Left ventricle myocardium superior (tissue), 1 donor: ENCODE data around the gene C10orf88. TPM values are rescaled to one million over a fixed set of nuclear protein-coding genes. Genes with fewer than 3 reads are reported as not detected.

Experiments used
- ATAC-seq: fragments of 200-7000 bp; cut with Tn5 transposase; one replicate; pipeline ENCODE4 v1.9.1; 2020; ENCODE audit warnings: mild to moderate bottlenecking, moderate library complexity
- DNase-seq: peaks from one replicate; pipeline ENCODE4 v3.0.0-alpha.2; 2020
- intact Hi-C: fragments of 100-400 bp; cut with micrococcal nuclease; formaldehyde crosslinking; loops from one replicate; pipeline ENCODE4 v1.11.0; 2022
- long read RNA-seq: library from polyadenylated mRNA; unstranded; transcript quantifications from one replicate; pipeline ENCODE4 v2.0.0, GENCODE V29; 2021
- total RNA-seq: library from RNA; stranded (reverse); fragmentation: NEBNext Ultra II Directional; extraction: Animal tissue kit (Norgen Biotek cat#: 25700); gene quantifications from one replicate; pipeline ENCODE4 v1.2.1, GENCODE V29; 2021
- donor health status: DM: no; HTN: yes; CAD: no; lungs with severe emphysema.

C10orf88 gene, protein sequence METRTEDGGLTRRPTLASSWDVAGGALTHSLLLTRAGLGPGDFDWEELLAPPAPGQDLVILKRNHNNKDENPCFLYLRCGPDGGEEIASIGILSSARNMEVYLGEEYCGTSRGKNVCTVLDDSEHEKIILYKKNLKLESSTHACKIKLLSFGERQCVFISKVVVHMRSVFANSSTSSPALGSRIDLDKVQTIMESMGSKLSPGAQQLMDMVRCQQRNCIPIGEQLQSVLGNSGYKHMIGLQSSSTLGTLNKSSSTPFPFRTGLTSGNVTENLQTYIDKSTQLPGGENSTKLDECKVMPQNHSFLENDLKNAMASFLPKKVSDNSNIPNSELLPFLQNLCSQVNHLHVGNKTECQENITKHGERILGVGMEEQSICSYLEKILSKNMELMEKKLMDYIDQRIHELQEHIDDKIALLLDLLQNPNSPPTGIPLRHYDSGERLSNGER
- 5.0 TPM for total RNA-seq
- long read RNA-seq, transcript C10orf88-204 (6 exons, 2,482 nt) = major isoform, 11 of 16 reads
- long read RNA-seq, partial matches to known transcripts = 4 of 16 reads
- long read RNA-seq, other reads (novel, unspliced or antisense) = 0 of 16 reads

DNA sequence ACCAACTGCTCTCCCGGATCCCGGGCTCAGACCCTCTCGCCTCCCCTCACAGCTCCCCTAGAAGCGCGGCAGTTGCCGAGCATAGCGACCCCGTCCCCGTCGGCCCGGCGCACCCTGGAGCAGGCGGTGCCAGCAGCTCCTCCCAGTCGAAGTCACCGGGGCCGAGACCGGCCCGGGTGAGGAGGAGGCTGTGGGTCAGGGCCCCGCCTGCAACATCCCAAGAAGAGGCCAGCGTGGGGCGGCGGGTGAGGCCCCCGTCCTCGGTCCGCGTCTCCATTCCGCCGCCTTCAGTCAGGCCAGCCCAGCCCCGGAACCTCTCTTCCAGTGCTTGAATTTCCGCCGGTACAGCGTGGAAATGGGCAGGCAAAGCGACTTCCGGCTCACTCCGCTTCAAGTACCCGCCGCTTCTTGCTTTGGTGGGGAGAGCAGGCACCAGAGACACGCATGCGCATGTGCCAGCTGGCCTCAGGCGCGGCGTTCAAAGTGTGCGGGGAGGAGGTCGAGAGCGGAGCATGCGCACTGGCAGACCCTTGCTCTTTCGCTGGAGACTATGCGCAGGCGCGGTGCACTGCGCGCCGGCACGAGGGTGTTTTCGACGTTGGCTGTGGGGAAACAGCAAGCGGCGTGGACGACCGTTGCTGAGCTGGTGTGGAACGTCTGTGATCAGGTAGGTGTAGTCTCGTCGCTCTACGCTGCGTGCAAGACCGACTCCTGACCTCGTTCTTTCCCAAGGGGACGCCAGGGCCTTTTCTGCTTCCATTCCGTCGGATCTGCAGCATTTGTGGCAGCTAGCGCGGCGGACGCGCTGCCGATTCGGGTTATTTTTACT, at the start of gene C10orf88:
TSS of gene C10orf88 (minus strand) at position 326 of the 829 bp plus-strand sequence. CDS start at position 277, 49 bp downstream.
- intact Hi-C loops = no loop called here
- DNase-seq = peak; percentile 98
- peak; percentile 100 for ATAC-seq

DNA sequence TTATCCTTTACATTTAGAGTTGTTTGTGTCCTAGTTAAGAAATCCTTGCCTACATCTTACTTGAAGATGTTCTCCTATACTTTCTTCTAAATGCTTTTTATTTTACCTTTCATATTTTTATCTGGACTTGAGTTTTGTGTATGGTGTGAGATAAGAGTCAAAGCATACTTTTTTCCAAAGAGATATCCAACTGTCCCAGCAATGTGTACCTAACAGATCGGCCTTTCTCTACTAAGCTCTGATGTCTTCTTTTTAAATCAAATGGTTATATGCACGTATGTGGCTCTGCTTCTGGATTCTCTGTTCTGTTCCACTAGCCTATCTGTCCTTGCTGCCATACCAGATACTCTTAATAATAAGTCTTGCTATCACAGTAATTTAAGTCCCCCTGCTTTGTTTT, 47.3 kb upstream of the C10orf88 start:
- no peak for DNase-seq
- intact Hi-C loops = no loop called here
- ATAC-seq = no peak

DNA sequence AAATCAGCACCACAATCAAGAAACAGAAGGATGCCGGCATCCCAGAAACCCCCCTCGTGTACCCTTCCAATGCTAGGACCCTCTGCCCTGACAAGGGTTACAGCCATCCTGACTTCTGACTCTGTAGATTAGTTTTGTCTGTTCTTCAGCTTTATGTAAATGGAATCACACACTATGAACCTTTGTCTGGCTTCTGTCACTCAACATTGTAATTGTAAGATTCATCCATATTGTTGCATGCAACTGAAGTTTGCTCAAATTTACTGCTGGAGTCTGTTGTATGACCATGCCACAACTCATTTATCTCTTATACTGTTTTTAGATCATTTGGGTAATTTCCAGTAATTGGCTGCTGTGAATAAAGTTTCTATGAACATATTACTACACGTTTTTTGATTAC, 46.1 kb upstream of the C10orf88 start:
- intact Hi-C loops = no loop called here
- ATAC-seq (no peak), DNase-seq (no peak)

DNA sequence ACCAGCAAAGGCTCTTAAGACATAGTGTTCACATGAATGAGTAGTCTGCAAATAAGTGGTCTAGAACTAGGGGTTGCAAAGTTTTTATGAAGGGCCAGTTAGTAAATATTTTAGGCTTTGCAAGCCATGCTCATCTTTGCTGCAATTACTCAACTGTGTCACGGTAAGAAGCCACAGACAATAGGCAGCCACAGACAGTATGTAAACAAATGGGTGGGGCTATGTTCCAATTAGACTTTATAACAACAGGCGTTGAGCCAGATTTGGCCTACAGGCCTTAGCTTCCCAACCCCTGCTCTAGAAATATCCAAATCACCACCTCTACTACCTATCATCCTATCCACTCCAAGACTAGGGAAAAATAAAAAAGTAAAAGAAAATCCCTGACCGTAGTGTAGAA, 45.3 kb upstream of the C10orf88 start:
- ATAC-seq (no peak), DNase-seq (no peak)
- intact Hi-C loops = no loop called here

DNA sequence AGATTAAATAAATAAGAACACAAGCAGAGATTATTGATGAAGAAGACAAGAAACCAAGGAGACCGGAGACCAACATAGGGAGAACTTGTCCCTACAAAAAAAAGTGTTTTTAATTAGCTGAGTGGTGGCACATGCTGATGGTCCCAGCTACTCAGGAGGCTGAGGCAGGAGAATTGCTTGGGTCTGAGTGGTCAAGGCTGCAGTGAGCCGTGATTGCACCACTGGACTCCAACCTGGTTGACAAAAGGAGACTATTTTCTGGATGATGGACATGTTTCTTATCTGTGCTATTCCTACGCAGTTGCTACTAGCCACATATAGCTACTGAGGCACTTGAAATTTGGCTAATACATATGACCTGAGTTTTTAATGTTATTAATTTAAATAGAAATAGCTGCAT, 44.9 kb upstream of the C10orf88 start:
- no peak for ATAC-seq
- intact Hi-C loops = no loop called here
- no peak for DNase-seq

DNA sequence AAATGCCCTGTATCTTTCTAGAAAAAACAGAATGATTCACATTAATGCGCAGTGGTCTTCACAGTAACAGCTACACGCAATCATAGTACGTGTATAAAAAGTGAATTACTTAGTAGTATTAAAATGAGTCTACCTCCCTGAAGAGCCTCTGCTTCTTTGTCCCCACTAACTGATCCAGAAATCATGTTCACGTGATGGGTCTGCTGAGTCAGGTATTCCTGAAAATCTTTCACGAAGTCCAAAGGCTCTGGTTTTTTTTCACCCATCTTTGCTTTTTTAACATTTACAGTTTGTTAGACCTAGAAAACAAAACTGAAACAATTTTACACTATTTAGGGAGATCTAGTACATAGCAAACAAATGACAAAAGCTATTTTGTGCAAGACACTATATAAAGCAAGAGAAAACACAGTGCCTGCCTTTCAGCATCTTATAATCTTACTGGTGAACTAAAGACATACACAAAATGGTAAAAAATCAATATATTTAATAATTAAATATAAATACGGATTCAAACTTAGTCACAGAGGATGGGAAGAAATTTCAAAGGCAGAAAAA, 44.4 kb upstream of the C10orf88 start:
- no peak for ATAC-seq
- DNase-seq = no peak
- intact Hi-C loops = no loop called here

DNA sequence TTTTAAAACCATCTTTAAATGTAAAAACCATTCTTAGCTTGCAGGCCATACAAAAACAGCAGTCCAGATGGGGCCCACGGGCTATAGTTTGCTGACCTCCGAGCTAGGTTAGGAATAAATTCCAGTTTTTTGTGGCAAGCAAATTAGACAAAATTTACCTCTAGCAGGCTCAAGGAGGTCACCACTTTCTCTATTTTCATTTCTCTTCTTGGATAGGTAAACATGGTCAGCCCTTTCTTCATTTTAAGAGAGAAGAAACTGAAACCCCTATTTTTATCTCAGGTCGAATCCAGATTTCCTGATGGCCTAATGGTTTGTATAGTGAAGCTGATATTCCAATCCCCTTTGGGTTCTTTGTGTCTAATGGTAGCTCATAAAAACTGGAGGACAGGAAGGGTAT, 43.8 kb upstream of the C10orf88 start:
- intact Hi-C loops = no loop called here
- no peak for DNase-seq
- no peak for ATAC-seq

DNA sequence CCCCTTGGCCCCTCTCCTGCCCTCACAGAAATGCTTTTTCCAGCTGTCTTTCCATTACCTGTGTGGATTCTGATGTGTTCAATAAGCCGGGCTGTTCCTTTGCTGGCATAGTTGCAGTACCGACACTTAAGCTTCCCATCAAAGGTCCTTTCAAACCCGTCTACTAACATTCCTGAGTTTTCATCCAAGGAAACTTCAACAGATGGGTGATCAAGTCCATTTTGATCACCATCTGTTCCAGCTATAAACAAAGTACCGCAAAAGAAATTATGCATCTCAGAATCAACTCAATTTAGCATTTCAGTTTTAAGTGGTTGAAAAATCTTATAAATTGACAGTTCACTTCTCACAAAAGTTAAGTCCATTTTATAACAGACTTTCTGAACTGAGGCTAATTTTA, 41.9 kb upstream of the C10orf88 start:
- DNase-seq (no peak), ATAC-seq (no peak)
- intact Hi-C loops = no loop called here

DNA sequence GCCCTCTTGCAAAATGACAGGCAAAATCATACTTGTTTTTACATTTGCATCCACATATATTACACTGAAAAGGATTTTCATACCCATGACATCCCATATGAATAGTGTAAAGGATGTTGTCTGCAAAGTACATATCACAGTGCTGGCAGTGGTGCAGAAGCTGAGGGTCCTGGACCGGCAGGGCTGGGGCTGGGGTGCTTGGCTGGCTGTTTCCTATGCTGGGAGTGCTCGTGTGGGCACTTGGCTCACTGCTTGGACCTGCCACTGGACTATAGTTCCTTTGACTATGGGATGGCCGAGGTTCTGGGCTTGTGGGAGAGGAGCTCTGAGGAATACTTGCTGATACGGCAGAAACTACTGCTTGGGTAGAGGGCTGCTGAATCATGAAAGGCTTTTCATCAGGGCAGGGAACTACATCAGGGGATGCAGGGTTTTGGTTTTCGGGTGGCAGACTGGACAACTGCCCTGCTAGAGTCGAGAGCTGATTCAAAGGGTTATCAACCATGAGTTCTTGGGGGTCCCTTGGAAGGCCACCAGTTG, 39.8 kb upstream of the C10orf88 start:
- DNase-seq = no peak
- intact Hi-C loops = no loop called here
- ATAC-seq = no peak

DNA sequence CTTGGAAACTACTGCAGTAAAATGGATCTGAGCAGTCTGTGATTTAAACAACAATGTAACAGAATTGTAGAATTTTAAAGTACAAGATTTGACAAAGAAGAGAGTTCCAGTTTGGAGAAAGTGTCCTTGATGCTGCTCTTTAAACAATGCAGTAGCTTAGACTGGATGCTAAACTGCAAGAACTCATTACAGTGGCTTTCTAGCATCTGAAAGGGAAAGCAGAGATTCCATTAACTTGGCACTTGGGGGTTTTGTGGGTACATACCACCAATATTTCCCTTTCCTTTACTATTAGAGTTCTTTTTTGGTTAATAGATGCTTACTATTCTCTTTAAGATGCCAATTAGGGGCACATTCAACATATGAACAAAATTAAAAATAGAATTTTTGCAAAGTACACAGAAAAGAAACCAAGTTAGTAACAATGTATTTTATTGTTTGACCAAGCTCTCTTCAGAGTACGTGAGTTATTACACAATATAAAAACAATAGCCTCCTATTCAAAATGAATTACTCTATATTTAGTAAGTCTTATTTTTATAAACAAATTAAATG, 38.1 kb upstream of the C10orf88 start:
- no peak for DNase-seq
- intact Hi-C loops = no loop called here
- ATAC-seq = no peak

DNA sequence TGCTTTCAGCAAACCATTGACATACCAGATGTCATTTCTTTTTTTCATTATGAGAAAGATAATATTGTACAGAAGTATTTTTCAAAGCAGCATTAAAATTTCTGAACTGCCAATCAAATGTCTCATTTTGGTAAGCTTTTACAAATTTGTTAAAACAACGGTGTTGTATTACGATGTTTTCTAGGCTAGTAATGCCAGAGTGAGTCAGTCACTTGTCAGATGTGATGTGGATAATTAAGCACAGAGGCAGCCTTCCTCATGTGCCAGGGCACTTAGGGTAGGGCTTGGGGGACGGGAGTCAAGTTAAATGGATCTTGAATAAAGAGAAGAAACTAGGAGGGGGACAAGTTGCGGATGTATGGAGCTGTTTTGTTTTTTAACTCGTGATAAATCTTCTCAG, 36.3 kb upstream of the C10orf88 start:
- DNase-seq (no peak), ATAC-seq (no peak)
- intact Hi-C loops = no loop called here

DNA sequence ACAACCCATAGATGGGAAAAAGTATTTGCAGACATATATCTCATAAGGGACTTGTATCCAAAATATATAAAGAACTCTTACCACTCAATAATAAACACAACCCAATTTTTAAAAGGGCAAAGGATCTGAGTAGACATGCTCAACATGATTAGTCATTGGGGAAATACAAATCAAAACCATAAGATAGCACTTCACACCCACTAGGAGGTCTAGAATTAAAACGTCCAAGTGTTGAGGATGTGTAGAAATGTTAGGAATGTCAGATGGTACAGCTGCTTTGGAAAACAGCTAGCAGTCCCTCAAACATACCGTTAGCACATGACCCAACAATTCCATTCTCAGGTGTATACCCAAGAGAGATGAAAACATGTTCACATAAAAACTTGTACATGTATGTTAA, 34.5 kb upstream of the C10orf88 start:
- ATAC-seq (no peak), DNase-seq (no peak)
- intact Hi-C loops = no loop called here

DNA sequence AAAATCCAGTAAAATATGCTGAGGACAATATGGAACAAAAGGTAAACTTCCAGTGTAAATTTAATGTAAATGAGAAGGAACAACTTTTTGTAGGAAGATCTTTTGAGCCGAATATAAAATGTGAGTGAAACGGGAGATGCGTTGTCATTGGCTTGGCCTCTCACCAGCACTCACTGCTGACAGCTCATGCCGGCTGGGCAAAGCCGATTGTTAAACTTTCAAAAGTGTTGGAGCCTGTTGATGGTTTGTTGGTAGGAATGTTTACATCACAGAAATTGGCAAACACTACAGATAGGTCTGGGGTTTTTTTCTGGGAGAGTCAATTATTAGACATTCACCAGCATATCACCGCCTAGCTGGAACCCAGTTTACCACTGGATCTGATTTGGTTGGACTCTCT, 32.3 kb upstream of the C10orf88 start:
- intact Hi-C loops = no loop called here
- no peak for DNase-seq
- ATAC-seq = no peak

DNA sequence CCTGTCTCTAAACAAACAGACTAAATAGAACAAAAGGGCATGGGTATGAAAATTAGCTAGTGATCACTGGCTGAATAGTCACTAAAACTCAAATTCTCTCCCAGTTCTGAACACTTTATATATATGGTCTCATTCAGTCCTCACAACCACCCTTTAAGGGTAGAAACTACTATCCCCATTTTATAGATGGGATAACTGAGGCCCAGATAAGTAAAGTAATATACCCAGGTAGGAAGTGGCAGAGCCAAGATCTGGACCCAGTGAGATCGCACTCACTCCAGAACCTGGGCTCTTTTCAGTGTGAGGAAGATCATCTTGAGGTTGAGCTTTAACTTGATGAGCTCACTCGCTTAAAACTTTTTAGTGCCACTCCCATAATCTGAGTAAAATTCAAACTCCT, 30.7 kb upstream of the C10orf88 start:
- ATAC-seq (no peak), DNase-seq (no peak)
- intact Hi-C loops = no loop called here

DNA sequence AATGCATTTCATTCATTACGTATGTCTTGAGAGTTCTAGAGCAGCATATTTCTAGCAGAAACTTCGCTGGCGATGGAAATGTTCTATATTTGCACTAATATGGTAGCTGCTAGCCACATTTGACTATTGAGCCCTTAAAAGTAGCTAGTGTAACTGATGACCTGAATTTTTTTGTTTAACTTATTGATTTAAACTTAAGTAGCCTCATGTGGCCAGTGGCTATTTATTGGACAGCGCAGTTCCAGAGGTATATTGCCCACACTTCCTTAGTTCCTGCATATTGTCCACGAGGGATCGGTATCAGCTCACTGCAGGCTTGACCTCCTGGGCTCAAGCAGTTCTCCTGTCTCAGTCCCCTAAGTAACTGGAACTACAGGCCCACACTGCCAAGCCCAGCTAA, 29.9 kb upstream of the C10orf88 start:
- intact Hi-C loops = no loop called here
- ATAC-seq (no peak), DNase-seq (no peak)

DNA sequence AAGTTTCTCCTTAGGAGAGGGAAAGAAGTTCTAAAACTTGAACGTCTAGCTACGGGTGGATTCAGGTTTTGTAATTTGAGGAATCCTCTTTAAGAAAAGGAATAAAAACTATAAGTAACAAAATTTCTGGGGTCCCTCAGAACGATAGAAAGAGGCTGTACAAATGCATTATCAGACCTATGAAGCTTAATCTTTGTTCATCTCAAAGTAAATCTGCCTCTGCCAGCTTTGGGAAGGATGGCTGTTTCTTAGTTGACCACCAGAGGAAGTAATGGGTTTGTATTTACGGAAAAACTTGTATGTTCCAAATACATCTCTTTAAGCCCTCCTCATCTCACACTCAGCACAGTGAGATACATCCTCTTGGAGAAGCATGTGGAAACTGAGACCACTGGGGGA, 27.0 kb upstream of the C10orf88 start:
- ATAC-seq (no peak), DNase-seq (no peak)
- intact Hi-C loops = no loop called here

DNA sequence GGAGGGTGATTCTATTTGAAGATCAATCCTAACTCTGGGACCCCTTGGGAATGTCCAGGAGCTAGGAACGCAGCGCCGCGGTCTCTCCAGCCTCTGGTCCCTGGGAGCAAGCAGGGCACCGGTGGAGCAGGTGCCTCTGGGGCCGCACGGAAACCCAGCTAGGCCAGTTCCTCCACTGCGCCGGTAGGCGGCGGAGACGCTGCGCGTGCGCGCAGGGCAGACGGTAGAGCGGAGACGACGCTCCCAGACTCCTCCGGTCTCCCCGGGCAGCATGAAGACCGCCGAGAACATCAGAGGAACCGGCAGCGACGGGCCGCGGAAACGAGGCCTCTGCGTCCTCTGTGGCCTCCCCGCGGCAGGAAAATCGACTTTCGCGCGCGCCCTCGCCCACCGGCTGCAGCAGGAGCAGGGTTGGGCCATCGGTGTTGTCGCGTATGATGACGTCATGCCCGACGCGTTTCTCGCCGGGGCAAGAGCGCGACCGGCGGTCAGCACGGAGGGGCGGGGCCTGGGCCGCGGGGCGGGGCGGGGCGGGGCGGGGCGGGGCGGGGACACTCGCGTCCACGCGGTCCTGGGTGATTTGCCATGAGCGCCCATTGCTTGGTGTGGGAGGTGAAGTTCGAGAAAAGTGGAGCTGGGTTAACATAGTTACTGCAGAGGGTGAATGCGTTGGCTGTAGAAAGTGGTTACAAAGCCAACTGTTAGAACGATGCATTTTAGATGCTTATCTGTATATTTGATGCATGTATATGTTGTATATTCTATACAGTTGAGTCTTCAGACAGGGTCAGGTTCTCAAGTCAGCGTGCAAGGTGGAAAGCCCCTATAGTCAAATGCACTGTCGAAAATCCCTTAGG, 26.4 kb upstream of the C10orf88 start, which contains the start of gene PSTK:
TSS of gene PSTK (plus strand) at position 193 of the 857 bp plus-strand sequence. CDS start at position 272, 79 bp downstream.
- ATAC-seq = peak; percentile 99
- intact Hi-C loops = no loop called here
- peak; percentile 94 for DNase-seq

DNA sequence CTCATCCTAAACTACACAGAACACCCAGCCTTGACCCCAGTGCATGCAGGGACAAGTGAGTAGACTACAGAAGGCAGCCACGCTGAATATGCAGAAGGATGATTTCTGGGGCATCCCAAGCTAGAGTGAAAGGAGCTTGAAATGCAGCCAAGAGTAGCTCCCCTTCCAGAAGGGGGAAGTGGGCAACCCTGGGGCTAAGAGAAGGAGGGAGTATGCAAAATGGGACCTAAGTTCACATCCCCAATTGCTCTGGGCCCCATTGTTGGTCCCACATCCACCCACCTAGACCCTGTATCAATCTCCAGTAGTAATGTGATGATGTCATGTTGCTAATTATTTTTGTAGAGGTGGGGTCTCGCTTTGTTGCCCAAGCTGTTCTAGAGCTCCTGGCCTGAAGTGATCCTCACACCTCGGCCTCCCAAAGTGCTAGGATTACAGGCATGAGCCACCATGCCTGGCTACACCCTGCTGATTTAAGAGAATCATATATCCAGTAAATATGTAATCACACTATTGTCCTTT, 20.6 kb upstream of the C10orf88 start:
- DNase-seq (no peak), ATAC-seq (no peak)
- intact Hi-C loops = no loop called here
